SK-N-MC (cell line): ENCODE measurements around the gene LTBP1.

Source experiments
- EZH2 ChIP-seq: fragments of 200-600 bp; sonication (generic); IDR thresholded peaks from one replicate; pipeline ENCODE4 v1.6.1; 2017; ENCODE audit warnings: antibody characterized with exemption
- POLR2AphosphoS5 ChIP-seq: IDR thresholded peaks from 2 replicates; pipeline ENCODE4 v1.6.1; 2012; ENCODE audit warnings: mild to moderate bottlenecking, low read depth, low read length, borderline replicate concordance

DNA sequence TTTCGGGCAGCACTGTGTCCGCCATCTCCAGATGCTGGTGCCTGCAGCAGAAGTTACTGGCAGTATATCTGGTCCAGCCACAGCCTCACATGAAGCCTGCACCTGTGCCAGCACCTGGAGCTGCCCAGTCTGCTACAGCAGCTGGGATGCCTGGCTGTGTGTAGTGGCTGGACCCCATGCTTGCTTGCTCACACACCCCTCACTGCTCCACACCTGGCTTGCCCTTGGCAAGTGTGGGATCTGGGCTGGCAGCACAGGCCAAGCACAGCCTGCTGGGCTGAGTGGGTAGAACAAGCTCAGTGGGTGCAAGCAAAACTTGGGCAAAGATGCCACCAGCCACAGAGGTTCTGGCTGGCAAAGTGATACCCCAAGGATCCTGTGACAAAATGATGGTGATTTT, 320.3 kb downstream of the LTBP1 start:
- no peak for TF ChIP-seq EZH2
- TF ChIP-seq POLR2AphosphoS5: no peak
